IMR-90 (cell line): ENCODE measurements around the gene RTL1. TPM values are rescaled to one million over a fixed set of nuclear protein-coding genes. Genes with fewer than 3 reads are reported as not detected.

Experiments
- ATAC-seq: fragments of 200-7000 bp; cut with Tn5 transposase; 2 replicates; pipeline ENCODE4 v1.9.1; 2020; ENCODE audit warnings: low read depth, mild to moderate bottlenecking, moderate library complexity
- BruUV-seq: library from RNA; stranded (reverse); fragments of 400-500 nt; replicated peaks from 2 replicates; lab custom pipeline; 2021; lab: Mats Ljungman, UMichigan
- CTCF ChIA-PET: fragments of 300-600 bp; formaldehyde crosslinking; extraction: SDS; loops from one replicate; lab custom pipeline; 2021; ENCODE audit warnings: antibody characterized with exemption; lab: Yijun Ruan, JAX
- POLR2A ChIA-PET: fragments of 300-600 bp; sonication (Branson Sonifier 250); formaldehyde crosslinking; loops from one replicate; lab custom pipeline; 2022; ENCODE audit warnings: antibody characterized with exemption; ENCODE audit not compliant: unreplicated experiment; lab: Charles Lee
- DNase-seq: peaks from one replicate; pipeline ENCODE4 v3.0.0; 2013
- H2AFZ ChIP-seq: replicated peaks from 2 replicates; pipeline ENCODE3; 2013; ENCODE audit warnings: low read length, mild to moderate bottlenecking; ENCODE audit not compliant: poor library complexity
- H2AK5ac ChIP-seq: 2 replicates; pipeline ENCODE4 v1.6.1; 2013; ENCODE audit warnings: low read depth, low read length, inconsistent platforms
- H2AK9ac ChIP-seq: replicated peaks from 2 replicates; pipeline ENCODE3; 2013; ENCODE audit warnings: mild to moderate bottlenecking, low read depth, low read length, moderate library complexity; ENCODE audit not compliant: poor library complexity
- H2BK120ac ChIP-seq: 2 replicates; pipeline ENCODE4 v1.6.1; 2013; ENCODE audit warnings: low read depth, low read length, inconsistent platforms
- H2BK15ac ChIP-seq: 3 replicates; pipeline ENCODE4 v1.6.1; 2013; ENCODE audit warnings: low read depth, low read length, inconsistent platforms
- H2BK20ac ChIP-seq: 2 replicates; pipeline ENCODE4 v1.6.1; 2013; ENCODE audit warnings: low read depth, mild to moderate bottlenecking, inconsistent platforms, low read length, moderate library complexity
- H2BK5ac ChIP-seq: 2 replicates; pipeline ENCODE4 v1.6.1; 2013; ENCODE audit warnings: mild to moderate bottlenecking, low read depth, low read length, inconsistent platforms; ENCODE audit not compliant: poor library complexity, severe bottlenecking
- H3K14ac ChIP-seq: replicated peaks from 2 replicates; pipeline ENCODE4 v1.6.1; 2013; ENCODE audit warnings: low read depth, low read length, inconsistent platforms
- H3K18ac ChIP-seq: 2 replicates; pipeline ENCODE4 v1.6.1; 2013; ENCODE audit warnings: low read depth, low read length, control low read depth
- H3K23ac ChIP-seq: 2 replicates; pipeline ENCODE4 v1.6.1; 2013; ENCODE audit warnings: low read depth, low read length, inconsistent platforms
- H3K27ac ChIP-seq: 2 replicates; pipeline ENCODE4 v1.5.1; 2013; ENCODE audit warnings: mild to moderate bottlenecking, control low read depth, low read length; ENCODE audit not compliant: insufficient read depth
- H3K27me3 ChIP-seq: 2 replicates; pipeline ENCODE4 v1.6.1; 2013; ENCODE audit warnings: low read length; ENCODE audit not compliant: control insufficient read depth, insufficient read depth
- H3K36me3 ChIP-seq: 2 replicates; pipeline ENCODE4 v1.6.1; 2013; ENCODE audit warnings: low read length, mixed read lengths; ENCODE audit not compliant: control insufficient read depth, insufficient read depth
- H3K4ac ChIP-seq: 2 replicates; pipeline ENCODE4 v1.6.1; 2013; ENCODE audit warnings: low read depth, low read length, inconsistent platforms
- H3K4me1 ChIP-seq: 2 replicates; pipeline ENCODE4 v1.6.1; 2013; ENCODE audit warnings: low read length, mixed read lengths; ENCODE audit not compliant: control insufficient read depth, insufficient read depth
- H3K4me2 ChIP-seq: 2 replicates; pipeline ENCODE4 v1.6.1; 2013; ENCODE audit warnings: low read depth, mild to moderate bottlenecking, control low read depth, low read length, moderate library complexity
- H3K4me3 ChIP-seq: 2 replicates; pipeline ENCODE4 v1.5.1; 2013; ENCODE audit warnings: low read depth, mild to moderate bottlenecking, control low read depth, low read length, moderate library complexity; ENCODE audit not compliant: insufficient read depth
- H3K56ac ChIP-seq: 2 replicates; pipeline ENCODE4 v1.6.1; 2013; ENCODE audit warnings: low read length, inconsistent platforms; ENCODE audit not compliant: insufficient read depth; ENCODE audit errors: extremely low read depth
- H3K79me1 ChIP-seq, 2 experiments: 2 replicates each; pipeline ENCODE4 v1.6.1; 2013; ENCODE audit warnings: low read length in 2 of 2, inconsistent platforms in 1 of 2, low read depth in 1 of 2
- H3K9ac ChIP-seq: 2 replicates; pipeline ENCODE4 v1.6.1; 2013; ENCODE audit warnings: low read depth, low read length, control low read depth
- H3K9me1 ChIP-seq: 2 replicates; pipeline ENCODE4 v1.6.1; 2013; ENCODE audit warnings: low read length, inconsistent platforms; ENCODE audit not compliant: insufficient read depth
- H3K9me3 ChIP-seq: 2 replicates; pipeline ENCODE4 v1.6.1; 2013; ENCODE audit warnings: low read length; ENCODE audit not compliant: control insufficient read depth, insufficient read depth
- H4K20me1 ChIP-seq: 2 replicates; pipeline ENCODE4 v1.6.1; 2013; ENCODE audit warnings: low read length, inconsistent platforms; ENCODE audit not compliant: insufficient read depth
- H4K5ac ChIP-seq: 2 replicates; pipeline ENCODE4 v1.6.1; 2013; ENCODE audit warnings: mild to moderate bottlenecking, low read depth, low read length, control low read depth
- H4K8ac ChIP-seq, 2 experiments: 2 replicates each; pipeline ENCODE4 v1.6.1; 2013; ENCODE audit warnings: low read depth in 2 of 2, low read length in 2 of 2, control low read depth in 1 of 2, inconsistent platforms in 1 of 2
- H4K91ac ChIP-seq: 2 replicates; pipeline ENCODE4 v1.6.1; 2013; ENCODE audit warnings: low read depth, low read length, inconsistent platforms; ENCODE audit not compliant: insufficient read depth
- BHLHE40 ChIP-seq: fragments of 150-350 bp; IDR thresholded peaks from 2 replicates; pipeline ENCODE4 v1.6.1; 2016; ENCODE audit warnings: mild to moderate bottlenecking, low read depth, low read length
- CEBPB ChIP-seq: IDR thresholded peaks from 2 replicates; pipeline ENCODE4 v1.6.1; 2012; ENCODE audit warnings: low read depth, low read length, improper control_type of control experiment
- CHD1 ChIP-seq: IDR thresholded peaks from 2 replicates; pipeline ENCODE4 v1.6.1; 2012; ENCODE audit warnings: low read depth, low read length, improper control_type of control experiment
- CTCF ChIP-seq: conservative IDR thresholded peaks from 2 replicates; pipeline ENCODE4 v1.5.1; 2012; ENCODE audit warnings: mild to moderate bottlenecking, low read depth, low read length, improper control_type of control experiment
- ELK1 ChIP-seq: fragments of 150-350 bp; IDR thresholded peaks from 2 replicates; pipeline ENCODE4 v1.6.1; 2016; ENCODE audit warnings: low read depth, mild to moderate bottlenecking, low read length, moderate library complexity, borderline replicate concordance
- FOS ChIP-seq: fragments of 150-350 bp; IDR thresholded peaks from 2 replicates; pipeline ENCODE4 v1.6.1; 2016; ENCODE audit warnings: low read depth, low read length
- MAFK ChIP-seq: IDR thresholded peaks from 2 replicates; pipeline ENCODE4 v1.6.1; 2012; ENCODE audit warnings: low read depth, low read length, improper control_type of control experiment
- MXI1 ChIP-seq: IDR thresholded peaks from 2 replicates; pipeline ENCODE4 v1.6.1; 2012; ENCODE audit warnings: low read depth, mild to moderate bottlenecking, low read length, moderate library complexity, borderline replicate concordance
- NFE2L2 ChIP-seq: fragments of 150-350 bp; IDR thresholded peaks from 2 replicates; pipeline ENCODE4 v1.6.1; 2016; ENCODE audit warnings: low read depth, mild to moderate bottlenecking, low read length
- POLR2A ChIP-seq: IDR thresholded peaks from 2 replicates; pipeline ENCODE4 v1.6.1; 2012; ENCODE audit warnings: mild to moderate bottlenecking, low read depth, low read length
- RFX5 ChIP-seq: IDR thresholded peaks from 2 replicates; pipeline ENCODE4 v1.8.0; 2012; ENCODE audit warnings: low read depth, mild to moderate bottlenecking, low read length, moderate library complexity
- SMC3 ChIP-seq: fragments of 150-350 bp; IDR thresholded peaks from 2 replicates; pipeline ENCODE4 v1.6.1; 2016; ENCODE audit warnings: low read depth, mild to moderate bottlenecking, antibody characterized with exemption, low read length, moderate library complexity
- USF2 ChIP-seq: fragments of 150-350 bp; IDR thresholded peaks from 2 replicates; pipeline ENCODE4 v1.6.1; 2017; ENCODE audit warnings: mild to moderate bottlenecking, antibody characterized with exemption, low read length, low read depth
- WGBS, 2 experiments: methylation state at CpG; one replicate each; pipeline versions ENCODE4 v1.1.5 to v1.1.7; 2013; ENCODE audit warnings: missing lambda C conversion rate in 2 of 2; ENCODE audit not compliant: insufficient read length in 1 of 2; ENCODE audit errors: extremely low coverage in 2 of 2; 5-methylcytosine and 5-hydroxymethylcytosine counted together
- dilution Hi-C: fragments of 300-500 bp; cut with HindIII; formaldehyde crosslinking; loops from one replicate; pipeline ENCODE4 v1.14.3; 2018; ENCODE audit warnings: low sequenced_read_pairs; ENCODE audit not compliant: unreplicated experiment
- in situ Hi-C: fragments of 300-500 bp; cut with MboI; formaldehyde crosslinking; loops from 3 replicates; pipeline ENCODE4 v1.14.3; 2019; ENCODE audit warnings: low sequenced_read_pairs, inconsistent platforms, mixed read lengths
- intact Hi-C: fragments of 100-400 bp; cut with micrococcal nuclease; formaldehyde crosslinking; loops from 2 replicates; pipeline ENCODE4 v1.10.0; 2022
- polyA plus RNA-seq, 3 experiments: library from polyadenylated mRNA; depleted of rRNA; stranded (reverse); fragments of >200 nt; gene quantifications; 2 replicates each; pipeline ENCODE4 v1.2.3, GENCODE V29; 2012; ENCODE audit warnings: low replicate concordance in 1 of 3
- total RNA-seq: library from RNA; depleted of rRNA; stranded (reverse); fragments of >200 nt; gene quantifications from 2 replicates; pipeline ENCODE4 v1.2.3, GENCODE V29; 2012

The RTL1 gene
- total and polyA plus RNA-seq, 2 of the 4 experiments (the other 2 are of a cell fraction) = not detected

- Histone ChIP-seq H4K20me1 (peaks cover 98% of the 10 kb centered on the region), H3K36me3 (peaks cover 81% of the 10 kb centered on the region), H3K27ac (no peak overlapping the region), H3K4me2 (no peak overlapping the region), H3K4me1 (peaks cover 7% of the 10 kb centered on the region), H3K4me3 (no peak overlapping the region), H3K9ac (no peak overlapping the region), H3K9me3 (no peaks in the 10 kb centered on the region), H3K79me1 (peaks cover 7 to 62% of the 10 kb centered on the region in 2 experiments; a peak in 3 of 4 replicates), H4K8ac (no peak overlapping the region), H4K5ac (no peak overlapping the region), H2AFZ (no peak overlapping the region), H2BK15ac (no peak overlapping the region), H3K18ac (no peak overlapping the region), H3K14ac (no peak overlapping the region), H3K9me1 (peaks cover 3% of the 10 kb centered on the region; the same call in 1 of the 2 replicates), H2BK120ac (no peak overlapping the region), H3K56ac (no peak overlapping the region), H3K23ac (no peak overlapping the region), H3K27me3 (no peaks in the 10 kb centered on the region), H3K4ac (no peak overlapping the region), H2BK20ac (no peak overlapping the region), H4K91ac (no peak overlapping the region), H2BK5ac (no peak overlapping the region), H2AK9ac (peak overlapping the region; percentile 23), H2AK5ac (no peak overlapping the region)
- no TSS peak for BruUV-seq
- DNase-seq = no peak
- in situ Hi-C loops (loop anchor here (10.0 kb wide), 1 partner anchor 430 kb away; no protein-coding TSS in a partner anchor), intact Hi-C loops (no loop called here), dilution Hi-C loops (no loop called here)
- POLR2A ChIA-PET = no interaction called here
- WGBS, 2 experiments = 85% methylated on average over 14 of the region's 29 CpGs; no CpG with 5 or more reads in 1 of the 2 experiments
- TF ChIP-seq SMC3 (no peak), MAFK (no peak), POLR2A (no peak; the same call in none of the 2 replicates), CHD1 (no peak), ELK1 (no peak), CTCF (no peak), USF2 (no peak), FOS (no peak), BHLHE40 (no peak), RFX5 (no peak), CEBPB (no peak), MXI1 (no peak), NFE2L2 (no peak)
- CTCF ChIA-PET = no interaction called here
- no peak for ATAC-seq
These were observed 68.6 kb downstream of the RTL1 start for GRCh38 chr14:100834794-100835547.
